Spleen (tissue), 11 donors: Measurements from ENCODE around the gene DEPDC1B. TPM values are rescaled to one million over a fixed set of nuclear protein-coding genes. Genes with fewer than 3 reads are reported as not detected.

ENCODE experiments used
- DNase-seq: peaks from one replicate; pipeline ENCODE4 v3.0.0-alpha.2; 2020
- H3K27ac ChIP-seq, 8 donors: fragments of 200-600 bp; sonication (generic) in 7 of 8; 1 replicate in 4 of 8; 2 replicates in 4 of 8; pipeline versions ENCODE4 v1.5.0 to v1.8.0; 2016 to 2021; ENCODE audit warnings: inconsistent platforms in 4 of 8, mild to moderate bottlenecking in 4 of 8, moderate library complexity in 1 of 8
- H3K27me3 ChIP-seq, 7 donors: fragments of 200-600 bp; sonication (generic) in 6 of 7; replicated peaks in 1 of 7; 1 replicate in 4 of 7; 2 replicates in 3 of 7; pipeline versions ENCODE4 v1.5.0 to v1.8.0; 2016 to 2021; ENCODE audit warnings: inconsistent platforms in 3 of 7, mild to moderate bottlenecking in 1 of 7
- H3K36me3 ChIP-seq, 6 donors: fragments of 200-600 bp; sonication (generic) in 5 of 6; 1 replicate in 4 of 6; 2 replicates in 2 of 6; pipeline versions ENCODE4 v1.5.0 to v1.8.0; 2016 to 2021; ENCODE audit warnings: inconsistent platforms in 2 of 6
- H3K4me1 ChIP-seq, 6 donors: fragments of 200-600 bp; sonication (generic) in 5 of 6; 1 replicate in 3 of 6; 2 replicates in 3 of 6; pipeline versions ENCODE4 v1.5.0 to v1.8.0; 2016 to 2021; ENCODE audit warnings: inconsistent platforms in 3 of 6
- H3K4me3 ChIP-seq, 8 donors: fragments of 200-600 bp; sonication (generic) in 7 of 8; 1 replicate in 4 of 8; 2 replicates in 4 of 8; pipeline versions ENCODE4 v1.5.0 to v1.8.0; 2016 to 2021; ENCODE audit warnings: inconsistent platforms in 4 of 8, mild to moderate bottlenecking in 4 of 8, moderate library complexity in 2 of 8
- H3K9me3 ChIP-seq, 8 donors: fragments of 200-600 bp; sonication (generic) in 7 of 8; 1 replicate in 4 of 8; 2 replicates in 4 of 8; pipeline versions ENCODE4 v1.5.0 to v1.8.0; 2016 to 2021; ENCODE audit warnings: inconsistent platforms in 4 of 8
- CTCF ChIP-seq, 11 experiments: fragments of 200-600 bp in 7 of 11; fragments of 450-650 bp in 4 of 11; sonication (generic) in 4 of 11; IDR thresholded peaks in 8 of 11; conservative IDR thresholded peaks in 3 of 11; 1 replicate in 7 of 11; 2 replicates in 4 of 11; pipeline versions ENCODE4 v1.4.0 to v1.8.0; 2016 to 2021; ENCODE audit warnings: antibody characterized with exemption in 11 of 11, inconsistent platforms in 4 of 11, mild to moderate bottlenecking in 1 of 11
- POLR2A ChIP-seq, 3 donors: fragments of 450-650 bp; IDR thresholded peaks; one replicate each; pipeline ENCODE4 v1.5.1; 2017; ENCODE audit warnings: antibody characterized with exemption in 3 of 3, mild to moderate bottlenecking in 1 of 3
- POLR2AphosphoS5 ChIP-seq, 3 donors: sonication (generic); formaldehyde crosslinking; IDR thresholded peaks; one replicate each; pipeline ENCODE4 v1.5.1; 2017; ENCODE audit warnings: antibody characterized with exemption in 3 of 3
- WGBS, 5 donors: extraction: QIAGEN DNeasy Blood & Tissue Kit in 3 of 5; methylation state at CpG; one replicate each; pipeline versions ENCODE4 v1.1.5 to v1.1.7; 2013 to 2018; 5-methylcytosine and 5-hydroxymethylcytosine counted together
- intact Hi-C: fragments of 100-400 bp; cut with DNase I; formaldehyde crosslinking; loops from one replicate; pipeline ENCODE4 v1.15.0; 2023; ENCODE audit warnings: low total_unique reads
- polyA plus RNA-seq, 3 donors: library from polyadenylated mRNA; stranded (reverse); fragments of 200-250 nt; gene quantifications; one replicate each; pipeline ENCODE4 v1.2.1, GENCODE V29; 2013
- total RNA-seq, 7 donors: library from RNA; depleted of rRNA in 3 of 7; stranded (reverse); fragments of >200 nt in 3 of 7; fragmentation: NEBNext Ultra II Directional in 4 of 7; extraction: Animal tissue kit (Norgen Biotek cat#: 25700) in 4 of 7; gene quantifications; one replicate each; pipeline versions ENCODE4 v1.1.0 to v1.2.1, GENCODE V29; 2016 to 2021
- donor health status: healthy with polysubstance abuse.
- donor health status: DM: no; HTN: no; CAD: no; lungs with moderate emphysema.
- donor health status: DM: no; HTN: no; CAD: no.
- donor health status: Bipolar disorder and iron deficiency.
- donor health status: healthy.
- donor health status: DM: no; HTN: no; CAD: no.
- donor health status: DM: yes; HTN: yes; CAD: no.

Gene DEPDC1B
- total and polyA plus RNA-seq, 10 donors: 0.63 to 5.6 (median 2.4) TPM

GRCh38 chr5:60639544-60639943, 60.4 kb downstream of the DEPDC1B start:
- TF ChIP-seq POLR2AphosphoS5 (IDR thresholded peaks at IDR 0.05) (no peak), CTCF (IDR thresholded peaks at IDR 0.05 in 8 of 11, conservative IDR thresholded peaks at IDR 0.05 in 3 of 11) (no peak), POLR2A (IDR thresholded peaks at IDR 0.05) (no peak)
- no peaks in the 10 kb centered on the region for H3K27me3 ChIP-seq
- no peak overlapping the region for H3K4me3 ChIP-seq
- DNase-seq: no peak
- H3K36me3 ChIP-seq: no peaks in the 10 kb centered on the region
- H3K9me3 ChIP-seq: no peaks in the 10 kb centered on the region
- intact Hi-C loops: no loop called here
- WGBS, 5 donors: 53 to 100% (median 69%) methylated on average over 1 of the region's 1 CpG
- no peak overlapping the region for H3K27ac ChIP-seq
- no peaks in the 10 kb centered on the region for H3K4me1 ChIP-seq

- no peak for DNase-seq
- Histone ChIP-seq H3K9me3 (no peaks in the 10 kb centered on the region), H3K36me3 (peaks cover 0 to under 1% (median 0%) of the 10 kb centered on the region in 6 donors), H3K27me3 (no peaks in the 10 kb centered on the region), H3K4me1 (no peaks in the 10 kb centered on the region), H3K4me3 (no peak overlapping the region), H3K27ac (no peak overlapping the region)
- intact Hi-C loops: no loop called here
- no peak for TF ChIP-seq POLR2AphosphoS5 (IDR thresholded peaks at IDR 0.05)
- no peak for TF ChIP-seq POLR2A (IDR thresholded peaks at IDR 0.05)
- TF ChIP-seq CTCF (IDR thresholded peaks at IDR 0.05 in 8 of 11, conservative IDR thresholded peaks at IDR 0.05 in 3 of 11): no peak
These were observed 61.7 kb downstream of the DEPDC1B start for GRCh38 chr5:60638300-60638699.

- 94 to 98% (median 96%) methylated on average over 4 of the region's 4 CpGs for WGBS, 5 donors
- no peak for DNase-seq
- H3K27ac ChIP-seq: no peak overlapping the region
- H3K9me3 ChIP-seq: no peaks in the 10 kb centered on the region
- H3K4me1 ChIP-seq: no peaks in the 10 kb centered on the region
- H3K36me3 ChIP-seq: peaks cover 0 to 12% (median 0%) of the 10 kb centered on the region in 6 donors
- TF ChIP-seq POLR2A (IDR thresholded peaks at IDR 0.05): no peak
- intact Hi-C loops: no loop called here
- no peaks in the 10 kb centered on the region for H3K27me3 ChIP-seq
- no peak overlapping the region for H3K4me3 ChIP-seq
These were observed 63.3 kb downstream of the DEPDC1B start for GRCh38 chr5:60636644-60637043.

GRCh38 chr5:60636001-60636400, 64.0 kb downstream of the DEPDC1B start:
- Histone ChIP-seq H3K36me3 (peaks cover 0 to 17% (median 0%) of the 10 kb centered on the region in 6 donors), H3K27me3 (no peaks in the 10 kb centered on the region), H3K4me1 (no peaks in the 10 kb centered on the region), H3K27ac (no peak overlapping the region), H3K4me3 (no peak overlapping the region), H3K9me3 (no peaks in the 10 kb centered on the region)
- no peak for DNase-seq
- WGBS, 5 donors: 89 to 100% (median 94%) methylated on average over 1 of the region's 1 CpG
- intact Hi-C loops: no loop called here
- no peak for TF ChIP-seq CTCF (IDR thresholded peaks at IDR 0.05 in 8 of 11, conservative IDR thresholded peaks at IDR 0.05 in 3 of 11)
- no peak for TF ChIP-seq POLR2AphosphoS5 (IDR thresholded peaks at IDR 0.05)
- TF ChIP-seq POLR2A (IDR thresholded peaks at IDR 0.05): no peak

GRCh38 chr5:60634051-60634450, 65.9 kb downstream of the DEPDC1B start:
- Histone ChIP-seq H3K27me3 (no peaks in the 10 kb centered on the region), H3K4me3 (no peak overlapping the region), H3K36me3 (peaks cover 0 to 27% (median 0%) of the 10 kb centered on the region in 6 donors), H3K4me1 (no peaks in the 10 kb centered on the region), H3K27ac (no peak overlapping the region), H3K9me3 (no peaks in the 10 kb centered on the region)
- intact Hi-C loops: no loop called here
- DNase-seq: no peak
- WGBS, 5 donors: 37 to 61% (median 48%) methylated on average over 6 of the region's 6 CpGs
- TF ChIP-seq POLR2AphosphoS5 (IDR thresholded peaks at IDR 0.05) (no peak), CTCF (IDR thresholded peaks at IDR 0.05 in 8 of 11, conservative IDR thresholded peaks at IDR 0.05 in 3 of 11) (no peak), POLR2A (IDR thresholded peaks at IDR 0.05) (no peak)
